Jurkat, Clone E6-1 (cell line): ENCODE results near the gene RC3H2.
"Not testable (repeated sequence)": the region's sequence is repeated elsewhere in the genome, so short reads cannot be mapped to it uniquely, and the experiment has no call there.

Experiments used
- DNase-seq: peaks from one replicate; pipeline ENCODE4 v3.0.0-alpha.2; 2011; ENCODE audit warnings: low read depth, low spot score
- H3K4me3 ChIP-seq: 2 replicates; pipeline ENCODE4 v1.5.1; 2011; ENCODE audit warnings: mild to moderate bottlenecking, low read length, control low read depth, moderate library complexity

RC3H2 gene

DNA sequence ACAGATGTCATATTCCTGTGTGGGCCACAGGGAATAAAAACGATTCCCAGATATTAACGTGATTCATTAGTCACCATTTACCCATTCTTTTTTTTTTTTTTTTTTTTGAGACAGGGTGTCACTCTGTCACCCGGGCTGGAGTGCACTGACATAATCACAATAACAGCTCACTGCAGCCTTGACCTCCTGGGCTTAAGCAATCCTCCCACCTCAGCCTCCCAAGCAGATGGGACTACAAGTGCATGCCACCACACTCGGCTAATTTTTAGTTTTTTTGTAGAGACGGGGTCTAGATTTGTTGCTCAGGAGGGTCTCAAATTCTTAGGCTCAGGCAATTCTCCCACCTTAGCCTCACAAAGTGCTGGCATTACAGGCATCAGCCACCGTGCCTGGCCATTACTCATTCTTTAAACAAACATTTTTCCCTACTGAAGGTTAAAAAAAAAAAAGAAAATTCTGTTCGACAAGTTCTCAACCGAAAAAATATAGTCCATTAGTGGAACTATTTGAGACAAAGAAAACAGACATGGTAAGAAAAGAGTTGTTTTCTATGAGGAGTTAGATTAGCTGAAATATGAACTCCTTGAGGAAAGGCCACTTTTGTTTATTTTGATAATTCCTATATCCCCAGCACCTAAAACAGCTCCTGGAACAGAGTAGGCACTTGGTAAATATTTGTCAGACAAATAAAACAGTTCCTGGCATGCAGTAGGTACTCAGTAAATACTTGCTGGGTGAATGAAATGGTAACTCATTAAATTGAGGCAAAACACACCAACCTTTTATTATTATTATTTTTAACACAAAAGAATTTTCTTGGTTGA, 44.6 kb downstream of the RC3H2 start:
- no peak overlapping the region for H3K4me3 ChIP-seq
- no peak for DNase-seq

DNA sequence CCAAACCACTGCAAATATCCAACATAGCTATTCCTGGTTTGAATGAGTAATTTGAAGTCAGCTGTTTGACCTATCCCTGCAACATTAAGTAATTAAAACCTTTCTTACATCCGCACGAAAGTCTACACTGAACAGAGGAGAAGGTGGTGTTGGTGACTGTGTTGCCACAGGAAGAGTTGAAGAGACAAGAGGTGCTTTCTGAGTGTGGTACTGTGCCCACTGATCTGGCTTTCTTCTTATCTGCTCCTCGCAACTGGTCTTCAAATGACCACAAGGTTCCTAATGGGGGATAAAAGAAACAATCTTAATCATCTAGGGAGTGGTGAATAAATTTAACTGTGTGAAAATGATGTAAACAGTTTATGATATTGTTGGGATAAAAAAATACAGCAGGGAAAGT, 47.3 kb downstream of the RC3H2 start:
- DNase-seq, result no peak
- no peak overlapping the region for H3K4me3 ChIP-seq

DNA sequence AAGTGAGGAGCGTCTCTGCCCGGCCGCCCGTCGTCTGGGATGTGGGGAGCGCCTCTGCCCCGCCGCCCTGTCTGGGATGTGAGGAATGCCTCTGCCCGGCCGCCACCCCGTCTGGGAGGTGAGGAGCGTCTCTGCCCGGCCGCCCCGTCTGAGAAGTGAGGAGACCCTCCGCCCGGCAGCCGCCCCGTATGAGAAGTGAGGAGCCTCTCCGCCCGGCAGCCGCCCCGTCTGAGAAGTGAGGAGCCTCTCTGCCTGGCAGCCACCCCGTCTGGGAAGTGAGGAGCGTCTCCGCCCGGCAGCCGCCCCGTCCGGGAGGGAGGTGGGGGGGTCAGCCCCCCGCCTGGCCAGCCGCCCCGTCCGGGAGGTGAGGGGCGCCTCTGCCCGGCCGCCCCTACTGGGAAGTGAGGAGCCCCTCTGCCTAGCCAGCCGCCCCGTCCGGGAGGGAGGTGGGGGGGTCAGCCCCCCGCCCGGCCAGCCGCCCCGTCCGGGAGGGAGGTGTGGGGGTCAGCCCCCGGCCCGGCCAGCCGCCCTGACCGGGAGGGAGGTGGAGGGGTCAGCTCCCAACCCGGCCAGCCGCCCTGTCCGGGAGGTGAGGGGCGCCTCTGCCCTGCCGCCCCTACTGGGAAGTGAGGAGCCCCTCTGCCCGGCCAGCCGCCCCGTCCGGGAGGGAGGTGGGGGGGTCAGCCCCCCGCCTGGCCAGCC, 52.9 kb downstream of the RC3H2 start:
- DNase-seq, H3K4me3 ChIP-seq: not testable (repeated sequence)

DNA sequence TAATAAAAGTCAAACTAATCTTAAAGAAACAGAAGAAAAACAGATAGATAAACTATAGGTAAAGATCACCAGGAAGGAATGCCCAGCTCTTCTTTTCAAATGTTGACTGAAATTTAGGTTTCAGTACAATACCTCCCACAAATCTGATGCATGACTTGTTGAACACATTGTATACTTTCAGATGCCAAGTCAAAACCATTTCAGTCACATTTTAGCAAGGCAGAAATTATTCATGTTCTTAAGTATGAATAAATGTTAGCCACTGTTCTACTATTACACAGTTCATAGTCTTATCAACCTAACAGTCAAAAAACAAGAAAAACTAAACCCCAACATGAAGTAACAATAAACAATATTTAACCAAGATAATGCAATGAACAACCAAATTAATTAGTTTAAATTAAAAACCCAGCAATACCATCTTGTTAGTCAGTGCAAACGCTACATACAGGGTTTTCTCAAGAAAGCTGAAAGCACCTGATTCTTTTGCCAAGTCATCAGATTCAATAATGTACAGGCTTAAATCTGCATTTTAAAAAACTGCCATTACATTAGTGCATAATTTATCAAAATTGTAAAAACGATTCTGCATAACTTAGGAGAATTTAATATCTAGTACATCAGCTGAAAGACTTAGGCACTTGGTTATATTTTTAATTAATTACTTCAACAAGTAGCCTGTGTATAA, 56.8 kb downstream of the RC3H2 start:
- DNase-seq, result no peak
- no peak overlapping the region for H3K4me3 ChIP-seq

DNA sequence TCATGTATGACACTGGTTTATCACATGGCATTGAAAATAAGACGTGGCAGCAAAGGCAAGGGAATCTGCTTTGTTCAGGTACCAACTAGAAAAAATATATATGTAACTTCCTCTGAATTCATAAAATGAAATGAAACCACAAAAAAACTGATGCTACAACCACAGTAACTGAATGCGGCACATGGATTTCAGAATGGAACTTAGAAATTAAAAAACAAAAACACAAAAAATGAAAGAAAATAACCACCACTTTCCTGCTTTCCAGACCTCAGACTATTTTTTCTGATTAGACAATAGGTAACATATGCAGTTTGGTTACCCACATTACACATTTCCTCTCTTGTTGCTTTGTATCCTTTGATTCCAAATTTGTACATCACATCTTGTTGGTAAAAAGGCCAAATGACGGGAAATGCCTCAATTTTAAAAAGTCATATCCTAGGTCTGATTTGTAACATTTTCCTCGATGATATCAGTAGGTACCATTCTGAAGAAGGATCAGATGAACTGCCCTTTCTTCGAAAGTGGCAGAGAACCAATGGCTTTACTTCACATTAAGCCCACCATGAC, 58.7 kb downstream of the RC3H2 start:
- DNase-seq, result peak; percentile 93
- H3K4me3 ChIP-seq, result no peak overlapping the region

DNA sequence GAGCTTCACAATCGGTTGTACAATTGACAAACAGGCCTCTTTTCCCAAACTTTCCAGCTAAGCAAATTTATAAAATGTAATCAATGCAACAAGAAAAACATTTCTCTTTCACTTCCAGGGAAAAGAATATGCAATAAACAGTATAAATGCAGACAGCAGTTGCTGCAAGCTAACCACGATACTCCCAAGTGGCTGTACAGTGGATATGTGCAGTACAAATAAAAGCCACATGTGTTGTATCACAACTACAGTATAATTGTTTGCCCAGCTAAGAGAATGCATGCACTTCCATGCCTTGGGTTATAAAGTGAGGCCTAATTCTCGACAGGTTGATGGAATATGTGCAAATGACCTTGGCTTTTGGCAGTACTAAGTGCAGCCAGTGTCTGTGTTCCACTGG, 60.0 kb downstream of the RC3H2 start:
- no peak for DNase-seq
- no peak overlapping the region for H3K4me3 ChIP-seq

DNA sequence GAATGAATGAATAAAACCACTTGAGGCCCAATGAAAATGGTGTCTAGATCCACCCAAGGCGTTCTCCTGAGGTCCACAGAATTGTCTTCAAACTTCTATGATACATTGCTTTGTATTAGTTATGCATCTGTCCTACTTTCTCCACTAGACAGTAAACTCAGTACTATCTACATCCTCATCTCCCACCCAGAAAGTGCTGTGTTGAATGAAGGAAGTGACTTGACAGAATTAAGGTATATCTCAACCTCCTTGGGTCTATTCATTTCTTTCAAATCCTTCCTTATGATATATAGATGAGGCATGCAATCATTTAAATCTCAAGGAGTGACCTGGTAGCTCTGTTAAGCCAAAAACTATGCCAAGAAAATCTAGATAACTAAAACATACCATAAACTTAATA, 61.0 kb downstream of the RC3H2 start:
- no peak overlapping the region for H3K4me3 ChIP-seq
- DNase-seq, result no peak

DNA sequence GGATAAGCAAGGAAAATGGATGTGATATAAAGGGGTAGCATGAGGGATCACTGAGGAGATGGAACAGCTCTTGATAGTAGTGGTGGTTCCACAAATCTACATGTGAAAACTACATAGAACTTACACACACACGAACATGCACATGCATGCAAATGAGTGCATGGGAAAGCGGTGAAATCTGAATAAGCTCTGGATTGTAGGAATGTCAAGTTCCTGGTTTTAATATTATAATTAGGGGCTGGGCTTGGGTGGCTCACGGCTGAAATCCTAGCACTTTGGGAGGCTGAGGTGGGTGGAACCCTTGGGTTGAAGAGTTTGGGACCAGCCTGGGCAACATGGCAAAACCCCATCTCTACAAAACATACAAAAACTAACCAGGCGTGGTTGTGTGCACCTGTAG, 63.7 kb downstream of the RC3H2 start:
- DNase-seq, result no peak
- H3K4me3 ChIP-seq, result no peak overlapping the region

DNA sequence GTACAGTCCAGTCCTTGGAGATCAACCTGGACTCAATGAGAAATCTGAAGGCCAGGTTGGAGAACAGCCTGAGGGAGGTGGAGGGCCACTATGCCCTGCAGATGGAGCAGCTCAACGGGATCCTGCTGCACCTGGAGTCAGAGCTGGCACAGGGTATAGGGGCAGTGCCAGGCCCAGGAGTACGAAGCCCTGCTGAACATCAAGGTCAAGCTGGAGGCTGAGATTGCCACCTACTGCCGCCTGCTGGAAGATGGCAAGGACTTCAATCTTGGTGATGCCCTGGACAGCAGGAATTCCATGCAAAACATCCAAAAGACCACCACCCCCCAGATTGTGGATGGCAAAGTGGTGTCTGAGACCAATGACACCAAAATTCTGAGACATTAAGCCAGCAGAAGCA, 66.7 kb downstream of the RC3H2 start:
- DNase-seq, H3K4me3 ChIP-seq: not testable (repeated sequence)

DNA sequence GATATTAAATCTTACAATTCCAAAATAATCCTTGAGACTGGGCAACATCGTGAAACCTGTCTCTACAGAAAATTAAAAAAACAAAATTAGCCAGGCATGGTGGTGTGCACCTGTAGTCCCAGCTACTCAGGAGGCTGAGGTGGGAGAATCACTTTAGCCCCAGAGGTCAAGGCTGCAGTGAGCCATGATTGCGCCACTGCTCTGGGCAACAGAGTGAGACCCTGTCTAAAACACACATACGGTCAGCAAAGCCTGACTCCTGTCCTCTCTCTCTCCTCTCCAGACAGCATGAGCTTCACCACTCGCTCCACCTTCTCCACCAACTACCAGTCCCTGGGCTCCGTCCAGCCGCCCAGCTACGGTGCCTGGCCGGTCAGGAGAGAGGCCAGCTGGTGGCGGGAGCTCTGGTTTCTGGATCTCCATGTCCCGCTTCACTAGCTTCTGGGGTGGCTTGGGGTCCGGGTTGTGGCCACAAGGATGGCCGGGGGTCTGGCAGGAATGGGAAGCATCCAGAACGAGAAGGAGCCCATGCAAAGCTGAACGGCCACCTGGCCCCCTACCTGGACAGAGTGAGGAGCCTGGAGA, 67.8 kb downstream of the RC3H2 start:
- no peak overlapping the region for H3K4me3 ChIP-seq
- DNase-seq, result no peak

DNA sequence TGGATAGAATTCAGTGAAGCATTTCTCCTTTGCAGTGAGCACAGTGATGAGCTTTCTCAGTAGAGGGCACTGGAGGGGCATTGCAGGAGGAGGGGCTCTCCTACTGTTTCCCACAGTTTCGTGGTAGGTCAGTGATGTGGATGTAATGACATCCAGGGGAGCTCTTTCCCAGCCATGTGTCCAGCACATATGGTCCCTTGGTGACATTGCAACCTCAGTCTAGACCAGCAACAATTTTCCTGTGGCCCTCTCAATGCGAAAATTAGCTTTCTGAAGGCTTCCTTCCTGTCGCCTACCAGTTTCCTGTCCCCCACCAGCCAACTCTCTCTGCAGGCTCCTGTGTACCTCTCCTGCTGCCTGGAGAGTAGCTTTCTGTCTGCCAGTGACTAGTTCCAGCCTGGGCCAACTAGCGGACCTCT, 69.8 kb downstream of the RC3H2 start:
- peak; percentile 56 for DNase-seq
- H3K4me3 ChIP-seq, result peak overlapping the region; percentile 43

DNA sequence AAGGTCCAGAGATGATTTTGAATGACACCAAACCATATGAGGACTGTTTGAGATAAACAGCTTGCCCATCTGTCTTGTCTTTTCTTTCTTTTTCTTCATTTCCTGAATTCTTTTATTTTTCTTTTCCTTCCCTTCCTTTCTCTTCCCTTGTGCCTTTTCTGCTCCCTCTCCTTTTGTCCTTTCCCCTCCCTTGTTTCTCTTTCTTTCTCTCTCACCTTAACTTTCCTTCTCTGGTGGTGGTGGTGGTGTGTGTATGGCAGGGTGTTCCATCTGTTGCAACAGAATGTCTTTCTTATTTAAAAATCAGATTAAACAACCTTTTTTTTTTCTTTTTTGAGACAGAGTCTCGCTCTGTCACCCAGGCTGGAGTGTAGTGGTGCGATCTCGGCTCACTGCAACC, 73.0 kb downstream of the RC3H2 start:
- H3K4me3 ChIP-seq, result no peak overlapping the region
- no peak for DNase-seq

DNA sequence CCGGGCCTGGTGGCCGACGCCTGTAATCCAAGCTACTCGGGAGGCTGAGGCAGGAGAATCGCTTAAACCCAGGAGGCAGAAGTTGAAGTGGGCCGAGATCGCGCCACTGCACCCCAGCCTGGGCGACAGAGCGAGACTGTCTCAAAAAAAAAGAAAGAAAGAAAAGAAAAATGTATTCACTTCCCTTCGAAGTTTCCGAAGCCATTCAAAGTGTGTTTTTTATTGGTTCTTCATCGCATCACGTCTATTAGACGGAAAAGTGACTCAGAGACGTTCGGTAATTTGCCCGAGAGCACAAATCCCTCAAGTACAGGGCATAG, 76.2 kb downstream of the RC3H2 start:
- not testable (repeated sequence) for DNase-seq
- peak overlapping the region; percentile 97 for H3K4me3 ChIP-seq

DNA sequence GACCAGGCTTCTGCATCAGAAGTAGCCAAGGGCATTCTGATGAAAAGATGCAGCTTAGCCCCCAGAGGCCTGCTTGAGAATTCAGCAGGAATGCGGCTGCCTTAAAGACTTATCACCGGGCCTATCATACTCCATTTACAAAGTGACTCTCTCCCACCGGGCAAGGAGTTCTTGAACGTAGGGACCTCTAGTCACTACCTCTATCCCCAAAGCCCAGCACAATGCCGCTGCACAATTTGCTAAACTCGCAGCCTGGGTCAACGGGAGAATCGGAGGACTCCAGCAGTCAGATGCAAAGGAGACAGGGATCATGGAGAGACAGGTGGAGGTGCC, 77.4 kb downstream of the RC3H2 start:
- H3K4me3 ChIP-seq, result peak overlapping the region; percentile 97
- no peak for DNase-seq

DNA sequence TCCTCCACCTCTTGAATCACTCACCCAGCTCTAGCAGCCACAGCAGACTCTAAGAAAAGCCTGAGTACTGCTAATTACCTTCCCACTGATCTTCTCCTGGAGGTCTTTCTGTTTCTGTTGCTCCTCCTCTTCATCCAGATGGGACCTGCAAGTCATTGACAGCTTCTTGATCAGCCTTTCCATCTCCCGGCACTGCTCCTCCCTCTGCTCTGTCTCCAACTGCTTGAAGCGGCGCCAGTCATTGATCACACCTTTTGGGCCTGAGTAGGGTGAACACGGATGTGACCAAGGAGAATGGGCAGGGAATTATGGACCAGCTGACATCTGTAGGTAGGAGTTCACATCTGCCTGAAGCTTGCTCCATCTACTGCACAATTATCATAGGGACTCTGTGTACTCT, 82.2 kb downstream of the RC3H2 start:
- no peak overlapping the region for H3K4me3 ChIP-seq
- no peak for DNase-seq

DNA sequence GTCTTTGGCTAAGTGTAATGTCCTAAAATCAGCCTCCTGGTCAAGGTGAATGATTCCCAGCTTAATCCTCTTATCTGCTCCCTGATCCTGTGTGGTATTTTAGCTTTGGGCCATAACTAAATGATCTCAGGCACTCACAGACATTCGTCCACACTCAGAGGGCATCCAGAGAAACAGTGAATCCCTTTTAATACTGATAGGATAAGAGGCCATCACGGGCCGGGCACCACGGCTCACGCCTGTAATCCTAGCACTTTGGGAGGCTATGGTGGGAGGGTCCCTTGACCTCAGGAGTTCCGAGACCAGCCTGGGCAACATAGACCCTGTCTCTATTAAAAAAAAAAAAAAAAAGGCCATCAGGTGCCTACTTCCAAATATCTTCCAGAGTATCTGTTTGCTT, 83.1 kb downstream of the RC3H2 start:
- DNase-seq, result no peak
- no peak overlapping the region for H3K4me3 ChIP-seq

DNA sequence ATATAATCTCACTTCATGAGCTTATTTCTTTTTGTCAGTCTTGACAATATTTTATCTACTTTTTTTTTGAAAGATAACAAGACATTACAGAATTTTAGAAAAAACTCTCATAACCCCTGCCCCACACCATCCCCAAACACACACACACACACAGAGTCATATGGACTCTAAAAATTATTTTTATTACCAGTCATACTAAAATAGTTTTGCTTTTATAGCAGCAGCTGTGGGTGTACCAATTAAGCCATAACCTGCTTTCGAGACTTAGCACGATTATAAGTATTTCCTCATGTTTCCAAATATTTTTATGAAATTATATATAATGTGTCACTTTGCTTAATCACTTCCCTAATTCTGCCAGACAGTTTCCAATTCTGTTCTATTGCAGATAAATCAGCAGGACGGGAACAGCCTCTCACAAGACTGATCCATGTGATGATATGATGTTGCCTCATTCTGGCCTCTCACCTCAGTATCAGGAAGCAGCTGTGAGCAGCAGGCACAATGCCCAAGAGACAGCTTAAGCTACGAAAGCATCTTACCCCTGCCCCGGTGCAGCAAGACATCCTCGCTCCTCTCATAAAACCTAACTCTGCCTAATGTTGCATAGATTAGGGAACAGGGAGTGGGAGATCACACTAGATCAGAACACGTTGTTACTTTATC, 83.7 kb downstream of the RC3H2 start:
- no peak for DNase-seq
- no peak overlapping the region for H3K4me3 ChIP-seq

DNA sequence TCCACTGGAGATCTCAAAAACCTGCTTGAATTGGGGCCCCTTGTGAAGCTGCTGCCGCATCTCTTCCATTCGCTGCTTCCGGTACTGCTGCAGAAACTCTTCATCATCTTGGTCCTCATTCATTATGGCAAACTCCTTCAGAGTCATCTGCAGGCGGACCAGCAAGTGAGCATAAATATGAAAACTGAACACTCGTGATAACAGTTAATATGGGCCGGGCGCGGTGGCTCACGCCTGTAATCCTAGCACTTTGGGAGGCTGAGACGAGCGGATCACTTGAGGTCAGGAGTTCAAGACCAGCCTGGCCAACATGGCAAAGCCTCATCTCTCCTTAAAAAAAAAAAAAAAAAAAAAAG, 84.7 kb downstream of the RC3H2 start:
- no peak overlapping the region for H3K4me3 ChIP-seq
- no peak for DNase-seq

DNA sequence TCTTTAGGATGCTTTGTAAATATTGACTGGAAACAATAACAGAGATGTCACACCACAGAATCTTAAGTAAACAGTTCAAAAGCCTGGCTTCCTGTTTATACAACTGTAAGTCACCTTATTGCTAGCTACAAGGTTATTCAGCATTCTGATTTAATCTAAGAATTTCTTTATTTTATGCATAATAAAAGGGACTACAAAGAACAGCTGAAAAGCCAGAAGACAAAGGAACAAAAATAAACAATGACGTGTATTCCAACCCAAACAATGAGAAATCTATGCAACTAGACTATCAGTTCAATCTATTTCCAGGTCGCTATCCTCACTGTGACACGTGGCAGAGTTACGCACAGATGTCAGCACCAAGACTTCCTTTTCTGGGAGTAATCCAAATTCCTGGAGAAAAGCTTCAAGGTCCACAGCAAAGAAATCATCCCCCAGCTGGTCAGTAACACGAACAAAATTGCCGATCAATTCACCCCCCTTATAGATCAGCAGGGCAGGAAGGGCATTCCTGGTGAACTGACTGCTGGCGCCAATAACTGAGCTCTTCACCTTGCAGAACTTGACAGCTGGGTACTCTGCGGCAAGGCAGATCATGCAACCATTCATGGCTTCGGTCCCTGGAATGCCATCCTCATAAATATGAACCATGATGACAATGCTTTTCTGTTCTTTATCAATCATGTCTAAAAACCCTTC, 85.2 kb downstream of the RC3H2 start:
- no peak overlapping the region for H3K4me3 ChIP-seq
- DNase-seq, result no peak
